ENCODE results near the gene SDHAF2. TPM values are rescaled to one million over a fixed set of nuclear protein-coding genes. Genes with fewer than 3 reads are reported as not detected.

SDHAF2 gene
- total RNA-seq, 4 donors from 2014 or later, result 36.6 to 53.0 (median 48.4) TPM

- Histone ChIP-seq H3K9me3 (no peaks in the 10 kb centered on the region), H3K4me1 (peaks cover 11% of the 10 kb centered on the region), H3K36me3 (no peaks in the 10 kb centered on the region), H3K4me3 (no peak overlapping the region), H3K27ac (no peak overlapping the region), H3K27me3 (no peaks in the 10 kb centered on the region)
- 85% methylated on average over 9 of the region's 9 CpGs for WGBS
- DNase-seq (ENCODE audit: low spot score in 2 of 2), result no peak
- no peak for TF ChIP-seq POLR2A (IDR thresholded peaks at IDR 0.05)
- TF ChIP-seq, protein P1, sequence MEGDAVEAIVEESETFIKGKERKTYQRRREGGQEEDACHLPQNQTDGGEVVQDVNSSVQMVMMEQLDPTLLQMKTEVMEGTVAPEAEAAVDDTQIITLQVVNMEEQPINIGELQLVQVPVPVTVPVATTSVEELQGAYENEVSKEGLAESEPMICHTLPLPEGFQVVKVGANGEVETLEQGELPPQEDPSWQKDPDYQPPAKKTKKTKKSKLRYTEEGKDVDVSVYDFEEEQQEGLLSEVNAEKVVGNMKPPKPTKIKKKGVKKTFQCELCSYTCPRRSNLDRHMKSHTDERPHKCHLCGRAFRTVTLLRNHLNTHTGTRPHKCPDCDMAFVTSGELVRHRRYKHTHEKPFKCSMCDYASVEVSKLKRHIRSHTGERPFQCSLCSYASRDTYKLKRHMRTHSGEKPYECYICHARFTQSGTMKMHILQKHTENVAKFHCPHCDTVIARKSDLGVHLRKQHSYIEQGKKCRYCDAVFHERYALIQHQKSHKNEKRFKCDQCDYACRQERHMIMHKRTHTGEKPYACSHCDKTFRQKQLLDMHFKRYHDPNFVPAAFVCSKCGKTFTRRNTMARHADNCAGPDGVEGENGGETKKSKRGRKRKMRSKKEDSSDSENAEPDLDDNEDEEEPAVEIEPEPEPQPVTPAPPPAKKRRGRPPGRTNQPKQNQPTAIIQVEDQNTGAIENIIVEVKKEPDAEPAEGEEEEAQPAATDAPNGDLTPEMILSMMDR (IDR thresholded peaks at IDR 0.05), result no peak
Observed at GRCh38 chr11:61494381-61494961, 64.5 kb downstream of the SDHAF2 start.

- no peak overlapping the region for H3K27ac ChIP-seq
- no peak for DNase-seq (ENCODE audit: low spot score in 2 of 2)
- no peak overlapping the region for H3K4me3 ChIP-seq
- TF ChIP-seq POLR2A (IDR thresholded peaks at IDR 0.05) (no peak), POLR2AphosphoS5 (IDR thresholded peaks at IDR 0.05) (no peak), EP300 (IDR thresholded peaks at IDR 0.05) (no peak)
- TF ChIP-seq, protein P1 (IDR thresholded peaks at IDR 0.05), result no peak
- H3K4me1 ChIP-seq, result no peaks in the 10 kb centered on the region
- H3K36me3 ChIP-seq, result no peaks in the 10 kb centered on the region
- 62% methylated on average over 16 of the region's 26 CpGs for WGBS
- H3K9me3 ChIP-seq, result no peaks in the 10 kb centered on the region
- no peaks in the 10 kb centered on the region for H3K27me3 ChIP-seq
Observed at GRCh38 chr11:61495801-61496601, 66.1 kb downstream of the SDHAF2 start.

Other genes starting within 250 kb of the SDHAF2 start
- 1 to 10 TPM in 1 of 4 donors, not detected in 3; 2.2 TPM for gene PGA3, start 226.6 kb upstream of the SDHAF2 start, total RNA-seq
- gene PGA4, start 207.8 kb upstream of the SDHAF2 start, total RNA-seq, result 1 to 10 TPM in 1 of 4 donors, not detected in 3; 4.8 TPM
- gene PGA5, start 188.9 kb upstream of the SDHAF2 start, total RNA-seq, result not detected
- 1 to 10 TPM in 3 of 4 donors, under 1 TPM in 1; 0.26 to 1.7 (median 1.6) TPM for gene VWCE, start 134.8 kb upstream of the SDHAF2 start, total RNA-seq
- gene DDB1, start 97.0 kb upstream of the SDHAF2 start, total RNA-seq, result 100 to 1,000 TPM; 151 to 219 (median 182) TPM
- 10 to 100 TPM; 38.6 to 55.3 (median 47.8) TPM for gene TKFC, start 96.9 kb upstream of the SDHAF2 start, total RNA-seq
- 100 to 1,000 TPM in 1 of 4 donors, 10 to 100 TPM in 3; 39.9 to 110 (median 79.8) TPM for gene CYB561A3, start 68.2 kb upstream of the SDHAF2 start, total RNA-seq
- gene TMEM138, start 67.8 kb upstream of the SDHAF2 start, total RNA-seq, result 10 to 100 TPM; 22.3 to 43.5 (median 34.2) TPM
- gene TMEM216, start 37.5 kb upstream of the SDHAF2 start, total RNA-seq, result 10 to 100 TPM in 1 of 4 donors, 1 to 10 TPM in 3; 6.0 to 15.4 (median 8.5) TPM
- gene CPSF7, start 149 bp upstream of the SDHAF2 start, total RNA-seq, result 10 to 100 TPM; 57.2 to 76.2 (median 70.7) TPM
- gene LRRC10B, start 78.6 kb downstream of the SDHAF2 start, total RNA-seq, result 1 to 10 TPM in 3 of 4 donors, not detected in 1; 1.1 to 2.1 (median 1.2) TPM
- gene SYT7, start 151.0 kb downstream of the SDHAF2 start, total RNA-seq, result 1 to 10 TPM; 5.4 to 8.4 (median 7.5) TPM